GM18951 (cell line): ENCODE data around the gene VSIR.

Experiments
- POLR2A ChIP-seq: IDR thresholded peaks from 4 replicates; pipeline ENCODE4 v1.6.1; 2011; ENCODE audit warnings: mild to moderate bottlenecking; ENCODE audit not compliant: insufficient read length, insufficient read depth; ENCODE audit errors: extremely low read depth
- in situ Hi-C: fragments of 300-500 bp; cut with MboI; formaldehyde crosslinking; loops from one replicate; pipeline ENCODE4 v1.12.0; 2022; ENCODE audit warnings: low sequenced_read_pairs, mixed read lengths, inconsistent platforms; ENCODE audit not compliant: unreplicated experiment

Gene VSIR

DNA sequence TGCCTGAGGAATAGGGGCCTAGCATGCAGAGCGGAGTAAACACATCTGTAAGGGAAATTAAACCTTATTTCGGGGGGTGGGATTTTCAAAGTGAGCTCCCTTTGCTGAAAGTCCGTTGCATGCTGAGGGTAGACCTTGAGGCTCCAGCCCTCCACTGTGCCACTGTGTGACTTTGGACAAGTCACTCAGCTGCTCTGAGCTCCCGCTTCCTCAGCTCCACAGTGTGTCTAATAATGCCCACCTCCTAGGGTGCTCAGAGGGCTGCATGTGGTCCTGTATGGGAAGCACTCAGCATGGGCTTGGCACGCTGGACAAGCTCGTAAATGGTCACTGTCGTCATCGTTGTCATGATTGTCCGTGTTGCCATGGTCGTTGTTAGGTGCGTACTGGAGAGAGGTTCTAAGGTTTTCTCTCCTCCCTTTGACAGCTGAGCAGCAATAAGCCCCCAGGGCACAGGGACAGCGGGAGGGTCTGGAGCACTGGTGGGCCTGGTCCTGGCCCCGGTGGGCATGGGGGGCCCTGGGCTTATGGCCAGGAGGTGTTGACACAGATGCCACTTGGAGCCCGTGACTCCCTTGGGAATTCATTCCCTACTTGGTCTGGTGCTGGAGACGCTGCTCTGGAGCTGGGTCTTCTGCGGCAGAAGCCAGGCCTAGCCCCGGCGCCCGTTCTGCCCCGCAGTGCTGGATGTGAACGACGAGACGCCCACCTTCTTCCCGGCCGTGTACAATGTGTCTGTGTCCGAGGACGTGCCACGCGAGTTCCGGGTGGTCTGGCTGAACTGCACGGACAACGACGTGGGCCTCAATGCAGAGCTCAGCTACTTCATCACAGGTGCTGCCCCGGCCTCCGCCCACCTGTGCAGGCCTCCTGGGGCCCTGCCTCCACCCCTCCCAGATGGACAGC, 66.9 kb downstream of the VSIR start:
- in situ Hi-C loops, result no loop called here
- TF ChIP-seq POLR2A, result no peak

GRCh38 chr10:71705582-71705981, 67.7 kb downstream of the VSIR start:
- TF ChIP-seq POLR2A, result no peak
- in situ Hi-C loops, result no loop called here

GRCh38 chr10:71704816-71705215, 68.5 kb downstream of the VSIR start:
- TF ChIP-seq POLR2A, result no peak
- in situ Hi-C loops, result no loop called here

DNA sequence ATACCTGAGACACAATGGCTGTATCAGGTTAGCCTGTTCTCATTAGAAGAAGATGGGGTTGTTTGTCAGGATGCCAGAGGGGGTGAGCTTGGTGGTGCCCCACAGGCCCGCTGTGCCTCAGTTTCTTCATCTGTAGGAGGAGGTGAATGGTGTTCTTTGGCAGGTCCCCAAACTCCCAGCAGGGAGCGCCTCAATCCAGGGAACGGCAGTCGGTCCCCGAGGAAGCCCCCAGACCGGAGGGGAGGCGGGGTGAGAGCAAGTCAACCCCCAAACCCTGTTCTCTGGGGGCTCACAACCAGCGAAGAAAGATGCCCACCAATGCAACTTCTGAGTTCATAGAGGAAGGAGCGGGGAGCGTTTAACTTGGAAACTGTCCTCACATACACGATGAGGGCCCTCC, 69.7 kb downstream of the VSIR start:
- in situ Hi-C loops, result no loop called here
- no peak for TF ChIP-seq POLR2A

DNA sequence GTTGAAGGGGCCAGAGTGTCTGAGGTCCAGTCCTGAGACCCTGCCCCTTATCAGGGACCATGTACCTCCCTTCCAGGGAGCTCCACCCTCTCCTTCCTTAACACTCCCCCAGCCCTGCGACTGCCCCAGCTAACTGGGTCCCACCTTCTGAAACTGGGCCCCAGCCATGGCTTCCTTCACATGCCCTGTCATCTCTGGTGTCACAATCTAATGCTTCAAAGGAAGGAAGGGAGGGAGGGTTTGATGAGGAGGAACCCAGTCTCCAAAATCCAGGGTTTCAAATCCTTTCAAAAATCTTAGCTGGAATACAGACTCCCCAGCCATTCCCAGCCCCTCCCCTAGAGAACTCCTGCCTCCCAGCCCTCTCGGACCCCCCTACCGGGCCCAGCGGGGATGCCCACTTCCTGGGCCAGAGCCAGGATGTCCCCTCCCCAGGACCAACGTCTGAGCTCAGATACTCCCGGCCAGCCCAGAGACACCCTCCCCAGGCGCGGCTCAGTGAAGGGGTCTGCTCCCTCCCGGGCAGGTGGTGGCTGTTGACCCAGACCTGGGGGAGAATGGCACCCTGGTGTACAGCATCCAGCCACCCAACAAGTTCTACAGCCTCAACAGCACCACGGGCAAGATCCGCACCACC, 71.7 kb downstream of the VSIR start:
- no peak for TF ChIP-seq POLR2A
- in situ Hi-C loops, result no loop called here

DNA sequence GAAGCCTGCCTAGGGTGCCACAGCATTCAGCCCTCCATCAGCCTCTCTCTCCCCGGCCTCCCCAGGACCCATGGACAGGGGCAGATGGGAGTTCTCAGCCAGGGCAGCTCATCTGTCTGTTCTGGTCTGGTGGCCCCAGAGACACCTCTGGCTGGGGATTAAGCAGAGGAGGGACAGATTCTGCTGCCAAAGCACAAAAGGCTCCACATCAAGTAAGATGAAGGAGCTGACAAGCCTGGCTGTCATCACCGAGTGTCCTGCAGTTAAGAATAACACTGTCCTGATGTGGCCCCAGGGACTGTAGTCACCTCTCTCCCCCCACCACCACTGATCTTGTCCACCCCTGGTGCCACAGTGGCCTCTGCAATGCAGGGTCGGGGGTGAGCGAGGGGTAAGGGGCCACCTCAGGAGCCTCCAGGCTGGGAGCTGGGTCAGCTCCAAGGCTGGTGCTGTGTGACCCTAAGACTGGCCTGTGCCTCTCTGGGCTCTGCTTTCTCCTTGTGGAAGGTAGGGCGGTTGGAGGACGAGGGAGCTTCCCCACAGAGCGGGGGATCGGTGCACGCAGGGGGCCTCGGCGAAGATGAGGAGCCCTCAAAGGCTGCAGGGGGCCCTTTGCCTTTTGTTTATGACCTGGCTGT, 72.5 kb downstream of the VSIR start:
- in situ Hi-C loops, result no loop called here
- no peak for TF ChIP-seq POLR2A

DNA sequence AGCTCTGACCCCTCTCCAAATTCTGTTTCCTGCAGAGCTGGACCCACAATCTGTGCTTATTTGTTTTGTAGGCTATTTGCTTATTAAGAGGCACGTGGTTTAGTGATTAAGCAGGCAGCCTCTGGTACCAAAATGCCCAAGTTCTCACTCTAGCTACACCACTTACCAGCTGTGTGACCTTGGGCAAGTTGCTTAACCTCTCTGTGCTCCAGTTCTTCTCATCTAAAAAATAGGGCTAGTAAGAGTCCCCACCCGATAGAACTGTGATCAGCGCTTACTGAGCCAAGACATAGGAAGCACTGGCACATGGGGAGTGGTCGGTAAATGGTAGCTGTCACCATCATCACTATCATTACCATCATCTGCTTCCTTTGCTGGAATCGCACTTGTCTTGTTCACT, 74.6 kb downstream of the VSIR start:
- in situ Hi-C loops, result no loop called here
- no peak for TF ChIP-seq POLR2A

- in situ Hi-C loops, result no loop called here
- no peak for TF ChIP-seq POLR2A
Observed at GRCh38 chr10:71697938-71698709, 75.2 kb downstream of the VSIR start.
